ENCODE data around the gene TPGS1. TPM values are rescaled to one million over a fixed set of nuclear protein-coding genes. Genes with fewer than 3 reads are reported as not detected.
A peak's percentile ranks its signal among the peaks of the same experiment; 100 is the strongest.

The TPGS1 gene
- total RNA-seq, 4 donors from 2014 or later: 12.6 to 37.5 (median 29.9) TPM

DNA sequence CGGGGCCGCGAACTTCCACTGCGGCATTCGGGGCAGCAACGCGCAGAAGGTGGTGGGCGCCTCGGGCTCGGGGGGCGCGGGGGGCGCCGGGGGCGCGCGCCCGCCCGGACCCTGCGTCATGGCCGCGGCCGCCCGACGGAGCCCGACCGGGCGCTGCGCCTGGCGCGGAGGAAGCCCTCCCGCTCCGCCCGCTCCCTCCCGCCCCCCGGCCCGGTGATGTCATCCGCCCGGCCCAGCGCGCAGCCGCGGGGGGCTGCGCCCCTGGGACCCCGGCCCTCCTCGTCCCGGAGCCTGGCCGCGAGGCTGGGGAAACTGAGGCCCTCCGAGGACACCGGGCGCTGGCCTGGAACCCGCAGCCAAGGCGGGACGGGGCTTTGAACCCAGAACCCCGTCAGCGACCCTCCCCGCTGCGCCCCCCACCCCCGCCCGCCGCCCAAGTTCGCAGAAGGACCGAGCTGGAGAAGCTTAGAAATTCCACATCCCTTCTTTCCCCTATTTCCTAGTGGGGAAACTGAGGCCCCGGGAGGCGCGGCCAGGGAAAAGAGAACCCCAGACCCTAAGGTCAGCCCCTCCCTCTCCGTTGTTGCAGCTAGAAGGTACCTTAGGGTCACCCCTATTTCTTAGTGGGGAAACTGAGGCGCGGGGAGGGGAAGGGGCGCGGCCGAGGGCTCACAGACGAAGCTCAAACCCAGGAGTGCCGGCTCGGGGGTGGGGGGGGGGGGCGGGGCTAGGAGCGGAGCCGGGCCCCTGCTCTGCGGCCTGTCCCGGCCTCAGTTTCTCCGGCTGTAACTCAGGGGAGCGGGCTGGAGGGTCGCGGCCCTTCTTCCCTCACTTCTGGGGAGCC, 46.2 kb upstream of the TPGS1 start, which contains the start of gene SHC2:
SHC2 (minus strand) TSS at position 157 of the 844 bp plus-strand sequence; CDS start at position 120, 37 bp downstream.
- H3K27me3 ChIP-seq: no peaks in the 10 kb centered on the region
- intact Hi-C loops (cut with DNase I; ENCODE audit: low total_unique reads): no loop called here
- no peaks in the 10 kb centered on the region for H3K36me3 ChIP-seq
- TF ChIP-seq, protein P1, sequence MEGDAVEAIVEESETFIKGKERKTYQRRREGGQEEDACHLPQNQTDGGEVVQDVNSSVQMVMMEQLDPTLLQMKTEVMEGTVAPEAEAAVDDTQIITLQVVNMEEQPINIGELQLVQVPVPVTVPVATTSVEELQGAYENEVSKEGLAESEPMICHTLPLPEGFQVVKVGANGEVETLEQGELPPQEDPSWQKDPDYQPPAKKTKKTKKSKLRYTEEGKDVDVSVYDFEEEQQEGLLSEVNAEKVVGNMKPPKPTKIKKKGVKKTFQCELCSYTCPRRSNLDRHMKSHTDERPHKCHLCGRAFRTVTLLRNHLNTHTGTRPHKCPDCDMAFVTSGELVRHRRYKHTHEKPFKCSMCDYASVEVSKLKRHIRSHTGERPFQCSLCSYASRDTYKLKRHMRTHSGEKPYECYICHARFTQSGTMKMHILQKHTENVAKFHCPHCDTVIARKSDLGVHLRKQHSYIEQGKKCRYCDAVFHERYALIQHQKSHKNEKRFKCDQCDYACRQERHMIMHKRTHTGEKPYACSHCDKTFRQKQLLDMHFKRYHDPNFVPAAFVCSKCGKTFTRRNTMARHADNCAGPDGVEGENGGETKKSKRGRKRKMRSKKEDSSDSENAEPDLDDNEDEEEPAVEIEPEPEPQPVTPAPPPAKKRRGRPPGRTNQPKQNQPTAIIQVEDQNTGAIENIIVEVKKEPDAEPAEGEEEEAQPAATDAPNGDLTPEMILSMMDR (IDR thresholded peaks at IDR 0.05): no peak
- peak; percentile 48 to 73 for TF ChIP-seq POLR2A (IDR thresholded peaks at IDR 0.05)
- H3K4me1 ChIP-seq: peaks cover 0 to 16% of the 10 kb centered on the region in 2 donors
- DNase-seq: peak; percentile 41 to 57
- H3K4me3 ChIP-seq: peak within 1 kb of the TSS; percentile 63 to 85
- H3K9me3 ChIP-seq: no peaks in the 10 kb centered on the region
- H3K27ac ChIP-seq: peak within 1 kb of the TSS; percentile 67 to 79

DNA sequence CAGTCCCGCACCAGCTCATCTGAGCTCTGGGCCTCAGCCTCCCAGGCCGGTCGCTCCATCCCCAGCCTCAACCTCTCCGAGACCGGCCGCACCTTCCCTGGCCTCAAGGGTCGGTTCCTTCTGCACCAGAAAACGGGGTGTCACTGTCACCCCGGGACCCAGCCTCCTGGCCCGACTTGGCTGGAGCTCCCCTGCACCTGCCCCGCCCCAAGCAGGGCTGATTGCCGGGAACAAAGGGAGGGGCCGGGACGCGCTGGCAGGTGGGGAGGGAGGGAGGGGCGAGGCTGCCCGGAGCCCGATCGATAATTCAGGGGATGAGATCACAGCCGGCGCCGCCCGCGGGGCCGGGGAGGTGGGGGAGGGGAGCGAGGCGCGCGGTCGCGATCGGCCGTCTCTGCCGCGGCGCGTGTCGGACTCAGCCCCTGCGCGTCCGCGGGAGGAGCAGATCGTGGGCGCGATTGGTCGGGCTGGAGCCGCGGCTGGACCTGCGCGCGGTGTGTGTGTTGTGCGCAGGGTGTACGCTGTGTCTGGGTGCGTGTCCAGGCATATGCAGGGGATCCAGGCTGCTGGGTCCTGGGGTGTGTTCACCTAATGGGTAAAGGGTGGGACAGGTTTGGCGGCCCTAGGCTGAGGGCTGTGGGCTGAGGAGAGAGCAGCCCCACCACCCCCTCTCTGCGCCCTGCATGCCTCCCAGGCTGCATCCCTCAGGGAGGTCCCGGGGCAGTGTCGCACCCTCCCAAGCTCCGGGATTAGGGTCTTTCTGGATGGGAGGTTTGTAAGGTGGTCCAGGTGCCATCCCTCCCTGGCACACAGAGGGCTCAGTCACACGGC, 45.4 kb upstream of the TPGS1 start:
- Histone ChIP-seq H3K4me3 (peak overlapping the region; percentile 24 to 44), H3K9me3 (no peaks in the 10 kb centered on the region), H3K4me1 (peaks cover 0 to 16% of the 10 kb centered on the region in 2 donors), H3K36me3 (no peaks in the 10 kb centered on the region), H3K27me3 (no peaks in the 10 kb centered on the region), H3K27ac (peak overlapping the region in 1 of 2 donors; percentile 79)
- peak; percentile 29 to 37 for DNase-seq
- TF ChIP-seq, protein P1 (IDR thresholded peaks at IDR 0.05): no peak
- peak in 1 of 2 donors; percentile 11 for TF ChIP-seq POLR2A (IDR thresholded peaks at IDR 0.05)
- intact Hi-C loops (cut with DNase I; ENCODE audit: low total_unique reads): no loop called here

DNA sequence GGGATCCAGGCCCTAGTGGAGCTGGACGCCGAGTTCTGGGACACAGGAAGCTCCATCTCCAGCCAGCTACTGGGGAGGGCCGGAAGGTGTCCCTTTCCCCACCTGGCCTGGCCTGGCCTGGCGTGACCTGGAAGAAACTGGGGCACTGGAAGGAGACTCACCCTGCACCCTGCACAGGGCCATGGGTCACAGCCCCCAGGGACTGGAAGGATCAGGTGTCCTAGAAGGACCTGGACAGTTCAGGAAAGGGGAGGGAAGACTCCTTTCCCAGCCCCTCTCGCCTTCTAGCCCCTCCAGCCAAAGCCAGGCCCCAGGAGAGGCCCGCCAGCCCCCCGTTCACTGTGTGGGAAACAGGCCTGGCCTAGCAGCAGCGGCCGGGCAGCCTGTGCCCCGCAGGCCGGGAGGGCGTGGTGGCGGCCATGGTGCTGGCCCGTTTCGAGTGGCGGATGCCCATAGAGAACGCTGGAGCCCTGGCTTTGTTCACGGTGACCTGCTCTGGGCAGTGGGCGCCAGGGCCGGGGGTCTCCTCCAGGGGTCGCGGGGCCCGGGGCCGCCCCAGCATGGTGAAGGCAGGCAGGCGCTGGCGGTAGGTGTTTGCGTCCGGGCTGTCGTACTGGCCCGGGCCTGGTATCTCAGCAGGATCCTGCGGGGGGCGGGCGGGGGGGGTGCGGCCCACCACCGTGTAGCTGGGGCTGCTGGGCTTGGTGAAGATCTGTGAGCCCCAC, 43.7 kb upstream of the TPGS1 start:
- H3K27ac ChIP-seq: no peak overlapping the region
- no peak for DNase-seq
- H3K9me3 ChIP-seq: no peaks in the 10 kb centered on the region
- peaks cover 0 to 16% of the 10 kb centered on the region in 2 donors for H3K4me1 ChIP-seq
- no peaks in the 10 kb centered on the region for H3K36me3 ChIP-seq
- TF ChIP-seq POLR2A (IDR thresholded peaks at IDR 0.05): no peak
- TF ChIP-seq, protein P1 (IDR thresholded peaks at IDR 0.05): no peak
- H3K4me3 ChIP-seq: no peak overlapping the region
- intact Hi-C loops (cut with DNase I; ENCODE audit: low total_unique reads): no loop called here
- no peaks in the 10 kb centered on the region for H3K27me3 ChIP-seq

DNA sequence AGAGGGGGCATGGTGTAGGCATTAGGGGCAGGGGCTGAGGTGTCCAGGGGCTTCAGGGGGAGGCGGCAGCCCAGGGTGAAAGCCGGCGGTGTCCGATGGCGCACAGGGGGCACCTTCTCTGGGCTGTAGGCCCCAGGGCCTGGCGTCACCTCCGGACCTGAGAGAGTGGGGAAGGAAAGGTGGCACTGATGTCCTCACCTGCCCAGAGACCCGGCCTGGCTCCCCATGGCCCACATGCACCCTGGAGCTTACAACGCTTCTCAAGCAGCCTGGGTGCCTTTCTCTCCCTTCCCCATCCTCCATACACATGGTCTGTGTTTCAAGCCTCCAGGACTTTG, 43.1 kb upstream of the TPGS1 start:
- DNase-seq: no peak

More for the DNA sequence above, 43.1 kb upstream of the TPGS1 start:
- Histone ChIP-seq H3K36me3 (no peaks in the 10 kb centered on the region), H3K4me1 (peaks cover 0 to 16% of the 10 kb centered on the region in 2 donors), H3K27me3 (no peaks in the 10 kb centered on the region), H3K9me3 (no peaks in the 10 kb centered on the region), H3K27ac (no peak overlapping the region), H3K4me3 (no peak overlapping the region)
- intact Hi-C loops (cut with DNase I; ENCODE audit: low total_unique reads): no loop called here
- TF ChIP-seq, protein P1 (IDR thresholded peaks at IDR 0.05): no peak
- no peak for TF ChIP-seq POLR2A (IDR thresholded peaks at IDR 0.05)
